Left colon (tissue), 2 donors: ENCODE measurements around the gene SLITRK1. TPM values are rescaled to one million over a fixed set of nuclear protein-coding genes. Genes with fewer than 3 reads are reported as not detected.

Experiments used
- ATAC-seq: fragments of 200-7000 bp; cut with Tn5 transposase; one replicate; pipeline ENCODE4 v1.9.1; 2020; ENCODE audit warnings: mild to moderate bottlenecking, moderate library complexity
- DNase-seq, 2 donors: peaks; one replicate each; pipeline ENCODE4 v3.0.0-alpha.2; 2020
- intact Hi-C, 2 donors: fragments of 100-400 bp; cut with DNase I in 1 of 2; cut with micrococcal nuclease in 1 of 2; formaldehyde crosslinking; loops; one replicate each; pipeline versions ENCODE4 v1.11.2 to v1.14.0; 2022; cut with DNase I, micrococcal nuclease
- long read RNA-seq: library from polyadenylated mRNA; unstranded; transcript quantifications from one replicate; pipeline ENCODE4 v2.0.0, GENCODE V29; 2021
- total RNA-seq, 2 donors: library from RNA; stranded (reverse); fragmentation: NEBNext Ultra II Directional; extraction: Animal tissue kit (Norgen Biotek cat#: 25700); gene quantifications; one replicate each; pipeline ENCODE4 v1.2.1, GENCODE V29; 2021
- donor health status: DM: no; HTN: no; CAD: no.
- donor health status: DM: yes; HTN: yes; CAD: no.

Gene SLITRK1, protein sequence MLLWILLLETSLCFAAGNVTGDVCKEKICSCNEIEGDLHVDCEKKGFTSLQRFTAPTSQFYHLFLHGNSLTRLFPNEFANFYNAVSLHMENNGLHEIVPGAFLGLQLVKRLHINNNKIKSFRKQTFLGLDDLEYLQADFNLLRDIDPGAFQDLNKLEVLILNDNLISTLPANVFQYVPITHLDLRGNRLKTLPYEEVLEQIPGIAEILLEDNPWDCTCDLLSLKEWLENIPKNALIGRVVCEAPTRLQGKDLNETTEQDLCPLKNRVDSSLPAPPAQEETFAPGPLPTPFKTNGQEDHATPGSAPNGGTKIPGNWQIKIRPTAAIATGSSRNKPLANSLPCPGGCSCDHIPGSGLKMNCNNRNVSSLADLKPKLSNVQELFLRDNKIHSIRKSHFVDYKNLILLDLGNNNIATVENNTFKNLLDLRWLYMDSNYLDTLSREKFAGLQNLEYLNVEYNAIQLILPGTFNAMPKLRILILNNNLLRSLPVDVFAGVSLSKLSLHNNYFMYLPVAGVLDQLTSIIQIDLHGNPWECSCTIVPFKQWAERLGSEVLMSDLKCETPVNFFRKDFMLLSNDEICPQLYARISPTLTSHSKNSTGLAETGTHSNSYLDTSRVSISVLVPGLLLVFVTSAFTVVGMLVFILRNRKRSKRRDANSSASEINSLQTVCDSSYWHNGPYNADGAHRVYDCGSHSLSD
- total RNA-seq: under 1 TPM in 1 of 2 donors, not detected in 1; 0.06 TPM
- long read RNA-seq: 0 reads

DNA sequence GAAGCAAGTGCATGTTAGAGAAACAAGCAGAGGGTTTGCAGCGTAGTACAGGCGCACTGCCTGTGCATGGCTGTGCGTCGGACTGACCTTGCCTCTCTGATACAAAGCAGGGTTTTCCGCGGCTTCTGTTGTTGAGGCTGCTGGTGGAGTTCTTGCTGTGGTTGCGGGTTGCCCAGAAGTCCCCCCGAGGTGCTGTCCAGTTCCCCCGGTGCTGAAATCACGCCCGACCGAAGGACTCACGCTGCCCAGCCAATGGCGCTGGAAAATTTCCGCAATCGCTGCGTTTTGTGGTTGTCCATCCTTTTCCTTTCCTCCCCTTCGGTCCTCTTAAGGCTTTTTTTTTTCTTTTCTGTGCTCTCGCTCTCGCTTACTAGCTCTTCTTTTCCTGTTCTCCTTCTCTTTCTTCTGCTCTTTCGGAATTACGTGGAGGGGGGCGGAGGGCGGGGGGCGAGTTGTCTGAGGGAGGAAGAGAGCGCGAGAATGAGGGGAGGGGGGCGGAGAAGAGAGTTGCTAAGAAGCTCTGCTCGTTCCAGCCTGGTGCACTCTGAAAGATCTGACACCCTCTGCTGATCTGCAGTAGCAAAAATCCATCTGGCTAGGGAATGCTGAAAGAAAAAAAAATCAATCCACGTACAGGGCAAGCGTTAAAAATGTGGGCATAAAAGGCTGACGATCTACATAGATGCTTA is at the start of gene SLITRK1:
Gene SLITRK1, minus strand, starts transcription at position 558 of the 689 bp plus-strand sequence. CDS start 967 bp downstream, outside the sequence.
- DNase-seq (peak in 1 of 2 donors; percentile 9), ATAC-seq (no peak)
- intact Hi-C loops: no loop called here

DNA sequence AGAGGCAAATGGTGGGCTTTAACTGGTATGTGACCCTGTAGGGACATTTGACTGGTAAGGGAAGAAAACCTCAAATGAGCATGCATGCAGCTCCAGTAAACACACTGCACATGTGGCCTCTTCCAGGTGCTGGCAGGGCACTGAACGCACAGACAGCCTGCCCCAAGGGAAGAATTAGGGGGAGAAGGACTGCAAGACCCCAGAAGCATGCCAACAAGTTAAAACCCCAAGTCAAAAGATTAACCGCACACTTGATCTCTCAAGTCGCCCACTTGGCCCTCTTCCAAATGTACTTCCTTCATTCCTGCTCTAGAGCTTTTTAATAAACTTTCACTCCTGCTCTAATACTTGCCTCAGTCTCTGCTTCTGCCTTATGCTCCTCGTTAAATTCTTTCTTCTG is 46.9 kb upstream of the SLITRK1 start:
- DNase-seq (no peak), ATAC-seq (no peak)
- intact Hi-C loops: no loop called here

DNA sequence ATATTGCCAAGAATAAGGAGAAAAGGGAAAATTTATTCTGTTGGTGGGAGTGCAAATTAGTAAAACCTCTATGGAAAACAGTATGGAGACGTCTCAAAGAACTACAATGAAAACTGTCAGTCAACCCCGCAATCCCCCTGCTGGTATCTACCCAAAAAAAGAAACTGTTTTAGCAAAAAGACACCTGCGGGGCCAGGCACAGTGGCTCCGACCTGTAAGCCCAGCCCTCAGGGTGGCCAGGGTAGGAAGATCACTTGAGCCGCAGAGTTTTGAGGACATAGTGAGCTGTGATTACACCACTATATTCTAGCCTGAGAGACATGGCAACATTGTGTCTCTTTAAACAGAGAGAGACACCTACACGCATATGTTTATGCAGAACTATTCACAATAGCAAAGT is 37.5 kb upstream of the SLITRK1 start:
- ATAC-seq (no peak), DNase-seq (no peak)
- intact Hi-C loops: no loop called here

DNA sequence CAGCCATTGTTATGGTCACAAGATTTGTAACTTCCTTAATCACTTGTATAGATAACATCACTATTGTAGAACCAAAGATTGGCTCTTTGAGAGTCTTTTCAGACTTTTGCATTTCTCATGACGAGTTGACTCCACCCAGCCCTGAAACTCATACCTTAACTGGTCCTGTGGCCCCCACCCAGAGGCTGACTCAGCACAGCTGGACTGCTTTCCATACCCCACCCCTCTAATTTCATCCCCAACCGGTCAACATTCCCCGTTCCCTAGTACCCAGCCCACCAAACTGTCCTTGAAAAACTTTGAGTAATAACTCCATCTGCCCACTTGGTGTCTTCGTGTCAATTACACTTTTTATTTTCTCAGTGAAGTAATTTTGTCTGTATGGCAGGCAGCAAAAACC is 32.1 kb upstream of the SLITRK1 start:
- intact Hi-C loops: no loop called here
- ATAC-seq (no peak), DNase-seq (no peak)

DNA sequence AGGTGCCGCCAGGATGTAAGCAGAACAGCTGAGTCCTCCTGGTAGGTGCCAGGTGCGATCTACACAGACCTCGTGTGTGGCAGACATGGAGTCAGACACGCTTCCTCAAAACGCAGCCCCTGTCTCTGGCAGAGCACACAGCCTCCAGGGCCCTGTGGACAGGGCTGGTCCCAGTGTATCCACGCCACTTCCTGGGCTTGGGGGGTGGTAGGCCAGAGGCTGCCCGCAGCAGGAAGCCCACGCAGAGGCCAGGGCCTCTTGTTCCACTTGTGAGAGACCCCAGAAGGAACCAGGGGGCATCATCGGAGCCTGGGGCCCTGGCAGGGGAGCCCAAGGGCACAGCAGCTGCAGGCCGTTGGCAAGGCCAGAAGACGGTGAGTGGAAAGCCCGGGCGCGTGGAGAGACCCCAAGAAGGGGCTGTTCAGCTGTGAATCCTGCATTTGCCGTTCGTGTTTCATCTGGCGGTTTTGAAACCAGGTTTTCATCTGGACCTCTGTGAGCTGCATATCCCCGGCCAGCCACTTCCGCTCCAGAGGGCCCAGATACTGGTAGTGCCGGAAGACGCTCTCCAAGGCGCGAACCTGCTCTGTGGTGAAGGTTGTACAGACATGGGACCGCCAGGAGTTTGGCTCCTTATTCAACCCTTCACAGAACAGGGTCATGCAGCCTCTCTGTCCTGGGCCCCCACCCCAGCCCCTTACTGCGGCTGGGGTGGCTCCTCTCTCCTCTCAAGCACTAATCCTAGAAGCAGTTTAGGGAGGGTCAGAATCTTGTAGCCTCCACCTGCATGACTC is 25.1 kb upstream of the SLITRK1 start:
- DNase-seq (no peak), ATAC-seq (no peak)
- intact Hi-C loops: no loop called here

DNA sequence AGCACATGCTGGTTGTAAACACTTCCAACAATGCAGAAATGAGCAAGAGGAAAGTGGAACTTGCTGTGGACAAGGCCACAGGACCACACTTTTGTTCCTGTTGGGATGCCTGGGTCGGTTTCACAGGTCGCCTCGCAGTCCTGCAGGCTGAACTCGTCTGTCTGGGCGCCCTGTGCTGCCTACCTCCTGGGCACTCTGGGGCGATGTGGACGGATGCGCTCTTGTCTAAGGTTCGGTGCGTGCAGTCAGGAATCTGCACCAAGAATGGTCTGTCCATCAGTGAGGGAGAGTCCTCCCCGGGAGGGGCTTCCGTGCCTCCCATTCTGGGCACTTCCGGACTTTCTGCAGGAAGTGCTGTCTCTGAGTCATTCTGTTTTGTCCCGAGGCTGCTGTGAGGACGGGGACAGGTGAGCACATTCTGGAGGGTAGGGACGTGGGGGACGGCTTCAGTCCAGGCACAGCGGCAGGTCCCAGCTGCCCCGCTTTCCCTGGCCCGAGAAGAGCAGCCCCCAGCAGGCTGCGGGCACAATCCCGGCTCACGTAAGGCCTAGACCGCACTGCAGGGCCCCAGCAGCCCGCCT is 24.1 kb upstream of the SLITRK1 start:
- DNase-seq (no peak), ATAC-seq (no peak)
- intact Hi-C loops: no loop called here

DNA sequence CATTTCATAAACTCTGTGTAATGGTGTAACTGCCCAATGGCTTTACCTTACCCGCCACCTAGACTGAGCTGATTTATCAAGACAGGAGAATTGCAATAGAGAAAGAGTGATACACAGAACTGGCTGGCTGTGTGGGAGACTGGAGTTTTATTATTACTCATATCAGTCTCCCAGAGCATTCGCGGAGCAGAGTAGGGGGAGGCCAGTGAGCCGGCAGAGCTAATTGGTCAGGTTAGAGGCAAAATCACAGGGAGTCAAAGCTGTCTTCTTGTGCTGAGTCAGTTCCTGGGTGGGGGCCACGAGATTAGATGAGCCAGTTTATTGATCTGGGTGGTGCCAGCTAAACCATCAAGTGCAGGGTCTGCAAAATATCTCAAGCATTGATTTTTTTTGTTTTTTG is 23.4 kb upstream of the SLITRK1 start:
- ATAC-seq (no peak), DNase-seq (no peak)
- intact Hi-C loops: no loop called here

DNA sequence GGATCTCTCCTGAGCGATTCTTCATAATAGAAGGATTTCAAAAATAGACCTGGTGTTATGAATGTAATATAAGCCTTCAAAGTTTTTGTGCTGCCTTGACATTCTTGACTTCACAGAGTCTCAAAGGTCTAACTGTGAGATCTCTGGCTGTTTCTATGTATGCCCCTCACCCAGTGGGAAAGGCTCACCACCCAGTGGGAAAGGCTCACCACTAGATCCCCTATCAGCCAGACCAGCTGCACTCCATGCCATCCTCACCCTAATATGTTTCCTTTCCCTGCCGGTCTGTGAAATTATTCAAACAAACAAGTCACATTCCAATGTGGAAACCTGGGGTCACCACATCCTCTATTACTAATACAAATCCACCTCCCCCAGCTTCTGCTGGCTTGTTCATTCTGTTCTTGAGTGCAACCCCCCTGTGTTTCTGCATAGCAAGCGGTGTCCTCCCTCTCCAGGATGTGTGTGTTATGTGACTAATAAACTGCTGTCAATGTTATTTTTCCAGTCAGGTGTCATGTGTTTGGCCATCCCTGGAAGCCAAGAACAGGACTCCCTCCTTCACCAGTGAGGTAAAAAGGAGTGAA is 13.8 kb upstream of the SLITRK1 start:
- ATAC-seq: no peak
- DNase-seq: no peak

DNA sequence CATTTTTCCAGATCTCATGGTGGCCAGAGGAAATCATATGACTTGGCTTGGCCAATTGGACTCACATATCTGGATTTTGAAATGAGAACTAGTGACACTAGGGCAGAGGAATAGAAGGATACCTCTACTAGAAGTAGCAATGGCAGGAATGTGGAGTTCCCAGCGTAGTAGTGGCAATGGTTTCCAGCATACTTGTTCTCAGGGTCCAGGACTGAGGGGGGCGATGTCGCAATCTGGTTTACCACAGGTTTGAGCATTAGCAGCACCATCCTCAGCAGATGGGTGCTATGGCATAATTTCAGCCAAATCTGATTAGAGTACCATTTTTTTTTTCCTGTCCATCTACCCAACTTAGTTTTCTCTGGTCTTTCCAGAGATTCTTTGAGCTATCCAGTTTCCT is 8.1 kb upstream of the SLITRK1 start:
- intact Hi-C loops: no loop called here
- ATAC-seq: no peak
- DNase-seq: no peak

More for the DNA sequence above, 13.8 kb upstream of the SLITRK1 start:
- intact Hi-C loops: no loop called here

DNA sequence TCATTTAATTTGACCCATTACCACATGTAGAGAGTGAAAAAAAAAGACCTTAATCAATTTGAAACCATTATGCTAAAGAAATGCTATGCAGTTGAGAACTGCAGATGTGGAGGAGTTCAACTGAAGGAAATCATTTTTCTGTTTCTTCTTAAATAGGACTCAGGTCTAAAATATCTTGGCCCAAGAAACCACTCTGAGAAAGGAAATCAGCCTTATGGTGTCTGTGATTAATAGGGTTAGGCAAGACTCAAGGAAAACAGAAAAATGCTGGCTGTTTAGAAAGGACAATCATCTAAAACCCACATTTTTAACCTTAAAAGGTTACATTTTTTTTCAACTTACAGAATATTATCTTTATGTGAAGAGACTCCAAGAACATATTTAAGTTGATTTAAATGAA is 1.9 kb upstream of the SLITRK1 start:
- intact Hi-C loops: no loop called here
- ATAC-seq: no peak
- DNase-seq: no peak

DNA sequence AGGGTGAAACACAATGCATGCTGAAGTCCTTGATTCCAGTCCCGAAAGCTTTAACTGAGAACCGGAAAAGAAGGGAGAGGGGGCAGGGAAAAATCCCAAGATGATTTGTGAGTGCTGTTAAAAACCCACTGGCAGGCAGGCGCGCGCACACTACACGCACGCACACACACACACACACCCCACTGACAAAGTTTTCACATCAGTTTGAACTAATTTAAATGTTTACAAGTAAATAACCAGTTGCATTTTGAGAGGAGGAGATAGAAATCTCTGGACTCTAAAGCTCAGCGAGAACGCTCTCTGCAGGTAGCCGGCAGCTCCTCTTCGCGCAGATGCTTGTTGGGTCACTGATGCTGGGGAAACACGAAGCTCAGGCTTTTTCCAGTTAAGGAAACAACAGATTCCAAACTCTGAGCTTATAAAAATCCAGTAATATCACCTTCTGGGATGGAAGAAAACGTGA is 818 bp upstream of the SLITRK1 start:
- intact Hi-C loops: no loop called here
- DNase-seq (no peak), ATAC-seq (no peak)

DNA sequence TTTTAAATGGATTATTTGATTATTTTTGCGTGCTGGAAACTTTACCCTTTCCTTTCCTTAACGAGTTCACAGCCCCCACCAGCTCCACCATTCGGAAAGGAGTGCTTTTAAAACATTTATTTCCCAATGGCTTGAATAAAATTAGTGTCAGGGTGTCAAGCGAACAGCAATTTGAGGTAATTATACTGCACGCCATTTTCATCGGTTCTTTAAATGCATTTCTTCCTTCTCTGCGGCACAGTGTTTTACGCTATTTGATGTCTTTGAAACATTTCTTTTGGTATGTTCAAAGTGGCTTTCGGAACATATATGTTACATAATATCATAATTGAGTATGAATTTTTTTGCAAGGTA is 309 bp upstream of the SLITRK1 start:
- ATAC-seq: no peak
- intact Hi-C loops: no loop called here
- no peak for DNase-seq

DNA sequence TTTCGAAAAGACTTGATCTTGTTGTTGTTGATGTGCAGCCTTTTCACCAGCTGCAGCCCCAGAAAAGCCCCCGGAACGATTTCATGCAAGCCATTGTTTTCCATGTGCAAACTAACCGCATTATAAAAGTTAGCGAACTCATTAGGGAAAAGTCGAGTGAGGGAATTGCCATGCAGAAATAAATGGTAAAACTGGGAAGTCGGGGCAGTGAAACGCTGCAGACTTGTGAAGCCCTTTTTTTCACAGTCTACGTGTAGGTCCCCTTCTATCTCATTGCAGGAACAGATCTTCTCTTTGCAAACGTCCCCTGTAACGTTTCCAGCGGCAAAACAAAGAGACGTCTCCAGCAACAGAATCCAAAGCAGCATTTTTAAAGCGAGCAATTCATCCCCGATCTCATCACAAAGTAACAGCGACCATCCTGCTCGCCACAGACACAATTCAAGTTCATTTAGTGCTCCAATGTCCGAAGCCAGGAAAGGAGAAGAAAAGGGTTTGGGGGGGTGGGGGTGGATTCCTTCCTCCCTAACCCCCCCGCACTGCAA is 1.1 kb downstream of the SLITRK1 start:
- intact Hi-C loops: no loop called here
- no peak for ATAC-seq

DNA sequence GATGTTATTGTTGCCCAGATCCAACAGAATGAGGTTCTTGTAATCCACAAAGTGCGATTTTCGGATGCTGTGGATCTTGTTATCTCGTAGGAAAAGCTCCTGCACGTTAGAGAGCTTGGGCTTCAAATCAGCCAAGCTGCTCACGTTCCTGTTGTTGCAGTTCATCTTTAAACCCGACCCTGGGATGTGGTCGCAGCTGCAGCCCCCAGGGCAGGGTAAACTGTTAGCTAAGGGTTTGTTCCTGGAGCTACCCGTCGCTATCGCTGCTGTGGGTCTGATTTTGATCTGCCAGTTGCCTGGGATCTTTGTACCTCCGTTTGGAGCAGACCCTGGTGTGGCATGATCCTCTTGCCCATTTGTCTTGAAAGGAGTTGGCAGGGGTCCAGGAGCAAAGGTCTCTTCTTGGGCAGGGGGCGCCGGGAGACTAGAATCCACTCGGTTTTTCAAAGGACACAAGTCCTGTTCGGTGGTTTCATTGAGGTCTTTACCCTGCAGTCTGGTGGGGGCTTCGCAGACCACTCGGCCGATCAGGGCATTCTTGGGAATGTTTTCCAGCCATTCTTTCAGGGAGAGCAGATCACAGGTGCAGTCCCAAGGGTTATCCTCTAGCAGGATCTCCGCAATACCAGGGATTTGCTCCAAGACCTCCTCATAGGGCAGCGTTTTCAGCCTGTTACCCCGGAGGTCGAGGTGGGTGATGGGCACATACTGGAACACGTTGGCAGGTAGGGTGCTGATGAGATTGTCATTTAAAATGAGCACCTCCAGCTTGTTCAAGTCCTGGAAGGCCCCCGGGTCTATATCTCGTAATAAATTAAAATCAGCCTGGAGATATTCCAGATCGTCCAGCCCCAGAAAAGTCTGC is 1.8 kb downstream of the SLITRK1 start:
- intact Hi-C loops: no loop called here
- ATAC-seq (no peak), DNase-seq (no peak)

More for the DNA sequence above, 1.1 kb downstream of the SLITRK1 start:
- DNase-seq: no peak

DNA sequence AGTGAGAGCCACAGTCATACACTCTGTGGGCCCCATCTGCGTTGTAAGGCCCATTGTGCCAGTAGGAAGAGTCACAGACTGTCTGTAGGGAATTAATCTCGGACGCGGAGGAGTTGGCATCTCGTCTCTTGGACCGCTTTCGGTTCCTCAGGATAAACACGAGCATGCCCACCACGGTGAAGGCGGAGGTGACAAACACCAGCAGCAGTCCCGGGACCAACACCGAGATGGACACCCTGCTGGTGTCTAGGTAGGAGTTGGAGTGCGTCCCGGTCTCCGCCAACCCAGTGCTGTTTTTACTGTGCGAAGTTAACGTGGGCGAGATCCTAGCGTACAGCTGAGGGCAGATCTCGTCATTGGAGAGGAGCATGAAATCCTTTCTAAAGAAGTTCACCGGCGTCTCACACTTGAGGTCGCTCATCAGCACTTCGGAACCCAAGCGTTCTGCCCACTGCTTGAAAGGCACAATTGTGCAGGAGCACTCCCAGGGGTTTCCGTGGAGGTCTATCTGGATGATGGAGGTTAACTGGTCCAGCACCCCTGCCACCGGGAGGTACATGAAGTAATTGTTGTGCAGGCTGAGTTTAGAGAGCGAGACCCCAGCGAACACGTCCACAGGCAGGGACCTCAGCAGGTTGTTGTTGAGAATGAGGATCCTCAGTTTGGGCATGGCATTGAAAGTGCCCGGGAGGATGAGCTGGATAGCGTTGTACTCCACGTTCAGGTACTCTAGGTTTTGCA is 2.7 kb downstream of the SLITRK1 start:
- DNase-seq: no peak
- intact Hi-C loops: no loop called here

DNA sequence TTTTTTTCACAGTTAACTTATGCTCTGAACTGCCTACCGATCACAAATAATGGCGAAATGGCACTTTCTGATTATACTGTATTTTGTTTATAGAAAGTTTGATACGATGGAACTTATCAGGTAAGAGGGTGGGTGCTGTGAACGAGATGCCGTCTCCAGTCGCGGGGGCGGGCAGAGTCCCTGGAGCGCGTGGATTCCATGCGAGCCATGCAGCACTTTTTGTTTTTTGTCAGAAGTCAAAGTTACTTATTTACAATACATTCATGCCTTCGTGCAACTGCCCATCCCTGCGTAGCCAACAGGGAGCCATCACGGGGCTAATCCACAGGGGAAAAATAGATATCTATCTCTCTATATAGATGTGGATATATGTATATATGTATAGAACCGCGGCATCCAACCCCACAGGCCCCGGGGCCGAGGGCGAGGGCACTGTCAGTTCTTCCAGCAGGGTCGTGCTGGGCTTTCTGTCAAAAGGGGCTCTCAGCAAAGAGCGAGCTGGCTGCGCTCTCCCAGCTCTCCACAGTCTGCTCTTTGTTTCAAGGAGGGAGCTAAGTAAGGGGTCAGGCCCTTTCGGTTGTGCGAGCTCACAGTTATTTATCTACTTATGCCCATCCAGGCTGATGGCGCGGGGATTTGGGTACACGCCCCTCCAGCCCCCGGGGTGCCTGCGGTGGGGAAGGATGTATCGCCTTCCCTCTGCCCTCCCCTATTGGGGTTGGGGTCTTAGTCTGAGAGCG is 3.4 kb downstream of the SLITRK1 start:
- no peak for DNase-seq
- no peak for ATAC-seq
- intact Hi-C loops: no loop called here

More for the DNA sequence above, 2.7 kb downstream of the SLITRK1 start:
- no peak for ATAC-seq
